ENCODE results near the gene CSF3.

DNA sequence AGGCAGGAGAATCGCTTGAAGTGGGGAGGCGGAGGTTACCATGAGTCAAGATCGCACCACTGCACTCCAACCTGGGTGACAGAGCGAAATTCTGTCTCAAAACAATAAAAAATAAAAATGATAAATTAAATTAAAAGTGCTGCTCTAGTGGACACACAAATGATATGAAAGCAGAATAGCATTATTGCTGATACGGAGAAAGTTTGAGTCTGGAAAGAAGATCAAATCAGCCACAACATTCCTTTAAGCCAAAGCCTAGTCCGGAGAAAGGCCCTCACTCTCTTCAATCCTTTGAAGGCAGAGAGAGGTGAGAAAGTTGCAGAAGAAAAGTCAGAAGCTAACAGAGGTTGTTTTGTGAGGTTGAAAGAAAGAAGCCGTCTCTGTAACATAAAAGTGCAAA lies 15.1 kb upstream of the CSF3 start:
- TF ChIP-seq SRF (IDR thresholded peaks at IDR 0.05; ENCODE audit: low read depth, low read length): no peak
- TF ChIP-seq ZNF121 (CRISPR knock-in tag; IDR thresholded peaks at IDR 0.05): no peak
- TF ChIP-seq ZNF746 (CRISPR knock-in tag; IDR thresholded peaks at IDR 0.05): no peak
- no peak for TF ChIP-seq DPF2 (CRISPR knock-in tag; IDR thresholded peaks at IDR 0.05; ENCODE audit: borderline replicate concordance, low read depth)
- TF ChIP-seq, protein P1, sequence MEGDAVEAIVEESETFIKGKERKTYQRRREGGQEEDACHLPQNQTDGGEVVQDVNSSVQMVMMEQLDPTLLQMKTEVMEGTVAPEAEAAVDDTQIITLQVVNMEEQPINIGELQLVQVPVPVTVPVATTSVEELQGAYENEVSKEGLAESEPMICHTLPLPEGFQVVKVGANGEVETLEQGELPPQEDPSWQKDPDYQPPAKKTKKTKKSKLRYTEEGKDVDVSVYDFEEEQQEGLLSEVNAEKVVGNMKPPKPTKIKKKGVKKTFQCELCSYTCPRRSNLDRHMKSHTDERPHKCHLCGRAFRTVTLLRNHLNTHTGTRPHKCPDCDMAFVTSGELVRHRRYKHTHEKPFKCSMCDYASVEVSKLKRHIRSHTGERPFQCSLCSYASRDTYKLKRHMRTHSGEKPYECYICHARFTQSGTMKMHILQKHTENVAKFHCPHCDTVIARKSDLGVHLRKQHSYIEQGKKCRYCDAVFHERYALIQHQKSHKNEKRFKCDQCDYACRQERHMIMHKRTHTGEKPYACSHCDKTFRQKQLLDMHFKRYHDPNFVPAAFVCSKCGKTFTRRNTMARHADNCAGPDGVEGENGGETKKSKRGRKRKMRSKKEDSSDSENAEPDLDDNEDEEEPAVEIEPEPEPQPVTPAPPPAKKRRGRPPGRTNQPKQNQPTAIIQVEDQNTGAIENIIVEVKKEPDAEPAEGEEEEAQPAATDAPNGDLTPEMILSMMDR (CRISPR knock-in tag; IDR thresholded peaks at IDR 0.05): no peak
- no peak for TF ChIP-seq TCF7 (IDR thresholded peaks at IDR 0.05; ENCODE audit: low read depth)
- no peak for TF ChIP-seq MXD4 (CRISPR knock-in tag; IDR thresholded peaks at IDR 0.05)
- TF ChIP-seq JUNB (CRISPR knock-in tag; IDR thresholded peaks at IDR 0.05; ENCODE audit: borderline replicate concordance): no peak
- TF ChIP-seq GTF2F1 (IDR thresholded peaks at IDR 0.05; ENCODE audit: low read length): no peak
- TF ChIP-seq, protein P2, sequence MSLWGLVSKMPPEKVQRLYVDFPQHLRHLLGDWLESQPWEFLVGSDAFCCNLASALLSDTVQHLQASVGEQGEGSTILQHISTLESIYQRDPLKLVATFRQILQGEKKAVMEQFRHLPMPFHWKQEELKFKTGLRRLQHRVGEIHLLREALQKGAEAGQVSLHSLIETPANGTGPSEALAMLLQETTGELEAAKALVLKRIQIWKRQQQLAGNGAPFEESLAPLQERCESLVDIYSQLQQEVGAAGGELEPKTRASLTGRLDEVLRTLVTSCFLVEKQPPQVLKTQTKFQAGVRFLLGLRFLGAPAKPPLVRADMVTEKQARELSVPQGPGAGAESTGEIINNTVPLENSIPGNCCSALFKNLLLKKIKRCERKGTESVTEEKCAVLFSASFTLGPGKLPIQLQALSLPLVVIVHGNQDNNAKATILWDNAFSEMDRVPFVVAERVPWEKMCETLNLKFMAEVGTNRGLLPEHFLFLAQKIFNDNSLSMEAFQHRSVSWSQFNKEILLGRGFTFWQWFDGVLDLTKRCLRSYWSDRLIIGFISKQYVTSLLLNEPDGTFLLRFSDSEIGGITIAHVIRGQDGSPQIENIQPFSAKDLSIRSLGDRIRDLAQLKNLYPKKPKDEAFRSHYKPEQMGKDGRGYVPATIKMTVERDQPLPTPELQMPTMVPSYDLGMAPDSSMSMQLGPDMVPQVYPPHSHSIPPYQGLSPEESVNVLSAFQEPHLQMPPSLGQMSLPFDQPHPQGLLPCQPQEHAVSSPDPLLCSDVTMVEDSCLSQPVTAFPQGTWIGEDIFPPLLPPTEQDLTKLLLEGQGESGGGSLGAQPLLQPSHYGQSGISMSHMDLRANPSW (CRISPR knock-in tag; IDR thresholded peaks at IDR 0.05; ENCODE audit: borderline replicate concordance): no peak
- no peak for TF ChIP-seq POLR2A (IDR thresholded peaks at IDR 0.05; ENCODE audit: insufficient read depth in 1 of 2, low read depth in 2 of 2, low read length in 2 of 2)
- TF ChIP-seq ZNF772 (CRISPR knock-in tag; IDR thresholded peaks at IDR 0.05): no peak
- no peak for TF ChIP-seq ZFP36 (IDR thresholded peaks at IDR 0.05; ENCODE audit: borderline replicate concordance, low read depth, low read length, partially characterized antibody)
- no peak for TF ChIP-seq RFX5 (IDR thresholded peaks at IDR 0.05; ENCODE audit: low read depth, low read length)

All from HepG2 (cell line).